Keratinocyte (primary cell): ENCODE measurements around the gene TRIM3. TPM values are rescaled to one million over a fixed set of nuclear protein-coding genes. Genes with fewer than 3 reads are reported as not detected.

Experiments
- DNase-seq: peaks from one replicate; pipeline ENCODE4 v3.0.0-alpha.2; 2011; ENCODE audit warnings: low read depth, missing footprints, low spot score
- FAIRE-seq: peaks from 2 replicates; lab custom pipeline; 2011; peaks lifted over from hg19 to GRCh38; lab: Jason Lieb, UNC
- H2AFZ ChIP-seq: 2 replicates; pipeline ENCODE4 v1.6.0; 2012; ENCODE audit warnings: low read length, control low read depth, inconsistent platforms; ENCODE audit not compliant: control insufficient read depth
- H3K27ac ChIP-seq: 2 replicates; pipeline ENCODE4 v1.5.1; 2011; ENCODE audit warnings: low read length; ENCODE audit not compliant: control insufficient read depth, insufficient read depth
- H3K27me3 ChIP-seq: 3 replicates; pipeline ENCODE4 v1.6.0; 2011; ENCODE audit warnings: low read length; ENCODE audit not compliant: control insufficient read depth, insufficient read depth; ENCODE audit errors: extremely low read depth
- H3K36me3 ChIP-seq, 2 experiments: 2 replicates in 1 of 2; 3 replicates in 1 of 2; pipeline ENCODE4 v1.5.1; 2011; ENCODE audit warnings: low read length in 2 of 2, mild to moderate bottlenecking in 1 of 2; ENCODE audit not compliant: control insufficient read depth in 2 of 2, insufficient read depth in 2 of 2; ENCODE audit errors: extremely low read depth in 1 of 2
- H3K4me1 ChIP-seq: 3 replicates; pipeline ENCODE4 v1.5.1; 2011; ENCODE audit warnings: low read length; ENCODE audit not compliant: control insufficient read depth, insufficient read depth; ENCODE audit errors: extremely low read depth
- H3K4me2 ChIP-seq: 3 replicates; pipeline ENCODE4 v1.6.0; 2011; ENCODE audit warnings: low read depth, low read length; ENCODE audit not compliant: control insufficient read depth, insufficient read depth; ENCODE audit errors: extremely low read depth
- H3K4me3 ChIP-seq, 3 experiments: fragments of 200-600 bp in 1 of 3; sonication (generic) in 1 of 3; 2 replicates in 2 of 3; 3 replicates in 1 of 3; pipeline ENCODE4 v1.5.1; 2011 to 2016; ENCODE audit warnings: low read length in 3 of 3, mild to moderate bottlenecking in 3 of 3, control low read depth in 2 of 3, inconsistent platforms in 1 of 3, low read depth in 1 of 3, mixed read lengths in 1 of 3, mixed run types in 1 of 3, moderate library complexity in 1 of 3; ENCODE audit not compliant: control insufficient read depth in 2 of 3, insufficient read depth in 2 of 3; ENCODE audit errors: extremely low read depth in 1 of 3
- H3K79me2 ChIP-seq: 2 replicates; pipeline ENCODE4 v1.6.0; 2012; ENCODE audit warnings: low read length; ENCODE audit not compliant: control insufficient read depth, insufficient read depth
- H3K9ac ChIP-seq: 3 replicates; pipeline ENCODE4 v1.6.0; 2011; ENCODE audit warnings: low read length; ENCODE audit not compliant: control insufficient read depth, insufficient read depth; ENCODE audit errors: extremely low read depth
- H3K9me1 ChIP-seq: 3 replicates; pipeline ENCODE4 v1.6.0; 2011; ENCODE audit warnings: low read length; ENCODE audit not compliant: control insufficient read depth, insufficient read depth; ENCODE audit errors: extremely low read depth
- H3K9me3 ChIP-seq: 2 replicates; pipeline ENCODE4 v1.5.1; 2012; ENCODE audit warnings: low read depth, low read length; ENCODE audit not compliant: control insufficient read depth
- H4K20me1 ChIP-seq: 3 replicates; pipeline ENCODE4 v1.6.0; 2011; ENCODE audit warnings: low read length; ENCODE audit not compliant: control insufficient read depth, insufficient read depth; ENCODE audit errors: extremely low read depth
- CTCF ChIP-seq, 3 experiments: IDR thresholded peaks in 1 of 3; conservative IDR thresholded peaks in 1 of 3; optimal IDR thresholded peaks in 1 of 3; 2 replicates in 2 of 3; 3 replicates in 1 of 3; pipeline versions ENCODE3 to v1.5.1; 2011; ENCODE audit warnings: low read length in 3 of 3, mild to moderate bottlenecking in 3 of 3, moderate library complexity in 2 of 3, control low read depth in 1 of 3, inconsistent platforms in 1 of 3; ENCODE audit not compliant: insufficient read depth in 2 of 3; ENCODE audit errors: extremely low read depth in 1 of 3
- EZH2 ChIP-seq: IDR thresholded peaks from one replicate; pipeline ENCODE4 v1.6.1; 2012; ENCODE audit warnings: inconsistent platforms, mild to moderate bottlenecking, low read length, moderate library complexity
- dilution Hi-C: fragments of 300-500 bp; cut with MboI; formaldehyde crosslinking; loops from one replicate; pipeline ENCODE4 v1.7.0; 2020; ENCODE audit warnings: low sequenced_read_pairs; ENCODE audit not compliant: extremely low pct_ligation_motif_present
- polyA plus RNA-seq, 5 experiments: library from polyadenylated mRNA; depleted of rRNA in 3 of 5; stranded (reverse) in 3 of 5; stranded (forward) in 1 of 5; unstranded in 1 of 5; fragments of >200 nt; gene quantifications; 1 replicate in 1 of 5; 2 replicates in 3 of 5; 3 replicates in 1 of 5; pipeline versions ENCODE4 v1.2.1 to v1.2.3, GENCODE V29; 2011 to 2012; ENCODE audit warnings: missing spikeins in 2 of 5, low read depth in 1 of 5, low replicate concordance in 1 of 5

Gene TRIM3
- polyA plus RNA-seq, 1 donor (not counting 4 experiments of a cell fraction or from before 2014, with no cell fraction given): 10.3 TPM

GRCh38 chr11:6418557-6419008, 55.2 kb downstream of the TRIM3 start:
- H3K79me2 ChIP-seq: no peaks in the 10 kb centered on the region
- H3K9ac ChIP-seq: peak overlapping the region; percentile 56
- no peaks in the 10 kb centered on the region for H3K36me3 ChIP-seq
- H4K20me1 ChIP-seq: no peaks in the 10 kb centered on the region
- peak overlapping the region; percentile 40 for H2AFZ ChIP-seq
- dilution Hi-C loops: no loop called here
- no peaks in the 10 kb centered on the region for H3K9me3 ChIP-seq
- TF ChIP-seq CTCF (optimal IDR thresholded peaks at IDR 0.05 in 1 of 3, IDR thresholded peaks at IDR 0.05 in 1 of 3, conservative IDR thresholded peaks at IDR 0.05 in 1 of 3; ENCODE audit: extremely low read depth in 1 of 3, insufficient read depth in 2 of 3, low read length in 3 of 3) (no peak), EZH2 (no peak)
- H3K27ac ChIP-seq: no peak overlapping the region
- H3K4me3 ChIP-seq: peak overlapping the region; percentile 56 to 74 (median 68)
- no peak for DNase-seq
- FAIRE-seq: no peak
- H3K4me1 ChIP-seq: peaks cover 7% of the 10 kb centered on the region
- peaks cover 14% of the 10 kb centered on the region for H3K27me3 ChIP-seq
- no peaks in the 10 kb centered on the region for H3K9me1 ChIP-seq
- peak overlapping the region; percentile 90 for H3K4me2 ChIP-seq

GRCh38 chr11:6417907-6418556, 55.7 kb downstream of the TRIM3 start:
- FAIRE-seq: no peak
- H3K79me2 ChIP-seq: no peaks in the 10 kb centered on the region
- peak overlapping the region in 1 of 3 experiments; percentile 56 for H3K4me3 ChIP-seq
- H3K4me2 ChIP-seq: peak overlapping the region; percentile 32
- H3K9ac ChIP-seq: no peak overlapping the region
- no peak for DNase-seq
- no peak overlapping the region for H3K27ac ChIP-seq
- no peaks in the 10 kb centered on the region for H4K20me1 ChIP-seq
- peaks cover 7% of the 10 kb centered on the region for H3K4me1 ChIP-seq
- TF ChIP-seq CTCF (optimal IDR thresholded peaks at IDR 0.05 in 1 of 3, IDR thresholded peaks at IDR 0.05 in 1 of 3, conservative IDR thresholded peaks at IDR 0.05 in 1 of 3; ENCODE audit: extremely low read depth in 1 of 3, insufficient read depth in 2 of 3, low read length in 3 of 3) (no peak), EZH2 (peak; percentile 53)
- H3K27me3 ChIP-seq: peaks cover 10% of the 10 kb centered on the region
- dilution Hi-C loops: no loop called here
- H2AFZ ChIP-seq: no peak overlapping the region
- H3K9me3 ChIP-seq: no peaks in the 10 kb centered on the region
- no peaks in the 10 kb centered on the region for H3K36me3 ChIP-seq
- no peaks in the 10 kb centered on the region for H3K9me1 ChIP-seq
